ENCODE measurements around the gene RPL41. TPM values are rescaled to one million over a fixed set of nuclear protein-coding genes. Genes with fewer than 3 reads are reported as not detected.

RPL41 gene
- total RNA-seq, 1 experiment from 2014 or later, result 3,475 TPM

GRCh38 chr12:56145217-56145616 is 28.8 kb downstream of the RPL41 start:
- Histone ChIP-seq H3K27me3 (replicated peaks; ENCODE audit: insufficient read depth, low read depth, low read length, poor library complexity) (no peaks in the 10 kb centered on the region), H3K36me3 (ENCODE audit: insufficient read depth, low read length, poor library complexity, severe bottlenecking) (peaks cover 40% of the 10 kb centered on the region), H3K27ac (ENCODE audit: low read depth, low read length, poor library complexity, severe bottlenecking) (no peak overlapping the region), H3K4me3 (ENCODE audit: low read depth, low read length, poor library complexity, severe bottlenecking) (no peak overlapping the region), H3K9me3 (ENCODE audit: low read depth, low read length, poor library complexity, severe bottlenecking) (no peaks in the 10 kb centered on the region), H3K4me1 (ENCODE audit: insufficient read depth, low read length, poor library complexity, severe bottlenecking) (no peaks in the 10 kb centered on the region)
- intact Hi-C loops (cut with micrococcal nuclease; ENCODE audit: unreplicated experiment), result no loop called here
- DNase-seq (ENCODE audit: low spot score), result no peak
- TF ChIP-seq EZH2 (IDR thresholded peaks at IDR 0.05; ENCODE audit: borderline replicate concordance, low read depth, low read length, poor library complexity, severe bottlenecking), result no peak
- TF ChIP-seq, protein P1, sequence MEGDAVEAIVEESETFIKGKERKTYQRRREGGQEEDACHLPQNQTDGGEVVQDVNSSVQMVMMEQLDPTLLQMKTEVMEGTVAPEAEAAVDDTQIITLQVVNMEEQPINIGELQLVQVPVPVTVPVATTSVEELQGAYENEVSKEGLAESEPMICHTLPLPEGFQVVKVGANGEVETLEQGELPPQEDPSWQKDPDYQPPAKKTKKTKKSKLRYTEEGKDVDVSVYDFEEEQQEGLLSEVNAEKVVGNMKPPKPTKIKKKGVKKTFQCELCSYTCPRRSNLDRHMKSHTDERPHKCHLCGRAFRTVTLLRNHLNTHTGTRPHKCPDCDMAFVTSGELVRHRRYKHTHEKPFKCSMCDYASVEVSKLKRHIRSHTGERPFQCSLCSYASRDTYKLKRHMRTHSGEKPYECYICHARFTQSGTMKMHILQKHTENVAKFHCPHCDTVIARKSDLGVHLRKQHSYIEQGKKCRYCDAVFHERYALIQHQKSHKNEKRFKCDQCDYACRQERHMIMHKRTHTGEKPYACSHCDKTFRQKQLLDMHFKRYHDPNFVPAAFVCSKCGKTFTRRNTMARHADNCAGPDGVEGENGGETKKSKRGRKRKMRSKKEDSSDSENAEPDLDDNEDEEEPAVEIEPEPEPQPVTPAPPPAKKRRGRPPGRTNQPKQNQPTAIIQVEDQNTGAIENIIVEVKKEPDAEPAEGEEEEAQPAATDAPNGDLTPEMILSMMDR (conservative IDR thresholded peaks at IDR 0.05; ENCODE audit: low read depth, low read length), result no peak
- no TSS peak for BruUV-seq (replicated peaks)
- CTCF ChIA-PET, result no interaction called here
- POLR2A ChIA-PET (ENCODE audit: low non-redundant PET), result no interaction called here

DNA sequence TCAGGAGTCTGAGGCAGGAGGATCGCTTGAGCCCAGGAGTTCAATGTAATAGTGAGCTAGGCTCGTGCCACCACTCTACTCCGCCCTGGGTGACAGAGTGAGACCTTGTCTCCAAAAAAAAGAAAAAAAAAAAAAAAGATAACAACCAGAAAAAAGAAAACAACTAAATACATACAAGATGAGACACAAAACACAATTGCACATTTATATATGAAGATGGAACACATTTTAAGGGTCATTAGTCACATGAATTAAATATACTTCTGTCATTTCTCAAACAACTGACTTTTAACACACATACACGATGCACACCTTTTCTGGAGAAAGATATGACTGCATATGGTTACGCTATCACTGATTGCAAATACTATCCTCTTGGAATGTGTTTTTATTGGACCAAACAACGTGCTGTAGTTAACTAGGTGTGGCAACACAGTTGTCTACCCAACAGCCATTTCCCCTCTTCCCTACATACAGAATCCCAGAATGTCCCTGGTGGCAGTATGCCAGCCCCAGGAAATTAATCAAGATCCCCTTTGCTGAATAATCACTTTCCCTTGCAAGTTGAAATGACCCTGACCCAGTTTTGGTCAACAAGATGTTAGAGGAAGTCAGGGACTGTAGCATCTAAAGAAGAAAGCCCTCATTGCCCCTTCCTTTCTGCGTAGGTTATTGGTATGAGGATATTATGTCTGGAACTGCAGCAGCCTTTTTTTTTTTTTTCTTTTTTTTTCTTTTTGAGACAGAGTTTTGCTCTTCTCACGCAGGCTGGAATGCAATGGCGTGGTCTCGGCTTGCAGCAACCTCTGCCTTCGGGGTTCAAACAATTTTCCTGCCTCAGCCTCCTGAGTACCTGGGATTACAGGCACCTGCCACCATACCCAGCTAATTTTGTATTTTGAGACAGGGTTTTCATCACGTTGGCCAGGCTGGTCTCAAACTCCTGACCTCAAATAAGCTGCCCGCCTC is 30.3 kb downstream of the RPL41 start:
- CTCF ChIA-PET, result no interaction called here

GRCh38 chr12:56150563-56150962 is 34.1 kb downstream of the RPL41 start:
- Histone ChIP-seq H3K4me1 (ENCODE audit: insufficient read depth, low read length, poor library complexity, severe bottlenecking) (peaks cover 20% of the 10 kb centered on the region), H3K4me3 (ENCODE audit: low read depth, low read length, poor library complexity, severe bottlenecking) (no peak overlapping the region), H3K9me3 (ENCODE audit: low read depth, low read length, poor library complexity, severe bottlenecking) (no peaks in the 10 kb centered on the region), H3K36me3 (ENCODE audit: insufficient read depth, low read length, poor library complexity, severe bottlenecking) (no peaks in the 10 kb centered on the region), H3K27me3 (replicated peaks; ENCODE audit: insufficient read depth, low read depth, low read length, poor library complexity) (no peaks in the 10 kb centered on the region), H3K27ac (ENCODE audit: low read depth, low read length, poor library complexity, severe bottlenecking) (no peak overlapping the region)
- CTCF ChIA-PET, result no interaction called here
- intact Hi-C loops (cut with micrococcal nuclease; ENCODE audit: unreplicated experiment), result no loop called here
- POLR2A ChIA-PET (ENCODE audit: low non-redundant PET), result no interaction called here
- DNase-seq (ENCODE audit: low spot score), result no peak
- TF ChIP-seq, protein P1 (conservative IDR thresholded peaks at IDR 0.05; ENCODE audit: low read depth, low read length), result no peak
- no peak for TF ChIP-seq EZH2 (IDR thresholded peaks at IDR 0.05; ENCODE audit: borderline replicate concordance, low read depth, low read length, poor library complexity, severe bottlenecking)
- BruUV-seq (replicated peaks), result no TSS peak

More for the DNA sequence above, 30.3 kb downstream of the RPL41 start:
- no TSS peak for BruUV-seq (replicated peaks)
- DNase-seq (ENCODE audit: low spot score), result no peak
- peaks cover 30% of the 10 kb centered on the region for H3K36me3 ChIP-seq (ENCODE audit: insufficient read depth, low read length, poor library complexity, severe bottlenecking)
- H3K4me3 ChIP-seq (ENCODE audit: low read depth, low read length, poor library complexity, severe bottlenecking), result no peak overlapping the region
- intact Hi-C loops (cut with micrococcal nuclease; ENCODE audit: unreplicated experiment), result no loop called here
- POLR2A ChIA-PET (ENCODE audit: low non-redundant PET), result interaction anchor here (0.7 kb wide), 1 partner anchor 12 kb away, joined by 3 read pairs; no protein-coding TSS in a partner anchor
- H3K27ac ChIP-seq (ENCODE audit: low read depth, low read length, poor library complexity, severe bottlenecking), result no peak overlapping the region
- H3K27me3 ChIP-seq (replicated peaks; ENCODE audit: insufficient read depth, low read depth, low read length, poor library complexity), result no peaks in the 10 kb centered on the region
- TF ChIP-seq, protein P1 (conservative IDR thresholded peaks at IDR 0.05; ENCODE audit: low read depth, low read length), result no peak
- no peak for TF ChIP-seq EZH2 (IDR thresholded peaks at IDR 0.05; ENCODE audit: borderline replicate concordance, low read depth, low read length, poor library complexity, severe bottlenecking)
- no peaks in the 10 kb centered on the region for H3K9me3 ChIP-seq (ENCODE audit: low read depth, low read length, poor library complexity, severe bottlenecking)
- H3K4me1 ChIP-seq (ENCODE audit: insufficient read depth, low read length, poor library complexity, severe bottlenecking), result peaks cover 9% of the 10 kb centered on the region
